GM19468 (cell line): ENCODE data around the gene SFMBT2.

Experiments
- ATAC-seq: cut with Tn5 transposase; IDR thresholded peaks from one replicate; pipeline ENCODE4 v1.9.1; 2021; ENCODE audit warnings: mild to moderate bottlenecking, moderate library complexity, moderate number of reproducible peaks; ENCODE audit not compliant: unreplicated experiment; ENCODE audit errors: extremely low read depth

The SFMBT2 gene

GRCh38 chr10:7164955-7165354, 245.9 kb downstream of the SFMBT2 start:
- no peak for ATAC-seq

GRCh38 chr10:7162331-7162730, 248.5 kb downstream of the SFMBT2 start:
- ATAC-seq, result no peak

GRCh38 chr10:7161484-7162250, 249.2 kb downstream of the SFMBT2 start:
- no peak for ATAC-seq

- no peak for ATAC-seq
Observed at GRCh38 chr10:7159928-7160327, 250.9 kb downstream of the SFMBT2 start.

- ATAC-seq, result no peak
Observed at GRCh38 chr10:7159517-7159916, 251.3 kb downstream of the SFMBT2 start.

- ATAC-seq, result no peak
Observed at GRCh38 chr10:7157091-7157490, 253.7 kb downstream of the SFMBT2 start.

- ATAC-seq, result no peak
Observed at GRCh38 chr10:7153750-7154149, 257.1 kb downstream of the SFMBT2 start.

GRCh38 chr10:7152982-7153381, 257.9 kb downstream of the SFMBT2 start:
- no peak for ATAC-seq

GRCh38 chr10:7152341-7152740, 258.5 kb downstream of the SFMBT2 start:
- no peak for ATAC-seq

GRCh38 chr10:7151538-7151937, 259.3 kb downstream of the SFMBT2 start:
- ATAC-seq, result no peak

- ATAC-seq, result no peak
Observed at GRCh38 chr10:7150349-7150748, 260.5 kb downstream of the SFMBT2 start.

- ATAC-seq, result no peak
Observed at GRCh38 chr10:7146189-7146588, 264.6 kb downstream of the SFMBT2 start.

- no peak for ATAC-seq
Observed at GRCh38 chr10:7136016-7136415, 274.8 kb downstream of the SFMBT2 start.

GRCh38 chr10:7135188-7135587, 275.6 kb downstream of the SFMBT2 start:
- no peak for ATAC-seq

- ATAC-seq, result no peak
Observed at GRCh38 chr10:7134448-7134847, 276.4 kb downstream of the SFMBT2 start.

GRCh38 chr10:7133958-7134357, 276.9 kb downstream of the SFMBT2 start:
- ATAC-seq, result no peak

- ATAC-seq, result no peak
Observed at GRCh38 chr10:7133278-7133677, 277.6 kb downstream of the SFMBT2 start.

- ATAC-seq, result no peak
Observed at GRCh38 chr10:7130191-7130911, 280.5 kb downstream of the SFMBT2 start.

GRCh38 chr10:7123774-7124173, 287.1 kb downstream of the SFMBT2 start:
- ATAC-seq, result no peak

- no peak for ATAC-seq
Observed at GRCh38 chr10:7122561-7122960, 288.3 kb downstream of the SFMBT2 start.

GRCh38 chr10:7121154-7121797, 289.6 kb downstream of the SFMBT2 start:
- ATAC-seq, result no peak
